Sigmoid colon (tissue), 7 donors: ENCODE results near the gene RSF1. TPM values are rescaled to one million over a fixed set of nuclear protein-coding genes. Genes with fewer than 3 reads are reported as not detected.

Source experiments
- DNase-seq: peaks from one replicate; pipeline ENCODE4 v3.0.0-alpha.2; 2019
- H3K27ac ChIP-seq, 4 donors: fragments of 200-600 bp; sonication (generic); one replicate each; pipeline ENCODE4 v1.5.1; 2016 to 2019; ENCODE audit warnings: mild to moderate bottlenecking in 1 of 4
- H3K27me3 ChIP-seq, 3 donors: fragments of 200-600 bp; sonication (generic); one replicate each; pipeline ENCODE4 v1.5.1; 2019; ENCODE audit warnings: mild to moderate bottlenecking in 1 of 3
- H3K36me3 ChIP-seq, 4 donors: fragments of 200-600 bp; sonication (generic); one replicate each; pipeline ENCODE4 v1.5.1; 2016 to 2019
- H3K4me1 ChIP-seq, 4 donors: fragments of 200-600 bp; sonication (generic); one replicate each; pipeline ENCODE4 v1.5.1; 2017 to 2019
- H3K4me3 ChIP-seq, 4 donors: fragments of 200-600 bp; sonication (generic); one replicate each; pipeline ENCODE4 v1.5.1; 2017 to 2019; ENCODE audit warnings: mild to moderate bottlenecking in 2 of 4, moderate library complexity in 1 of 4
- H3K9me3 ChIP-seq, 4 donors: fragments of 200-600 bp in 3 of 4; sonication (generic) in 3 of 4; one replicate each; pipeline versions ENCODE4 v1.5.1 to v1.6.1; 2013 to 2019
- EP300 ChIP-seq, 4 donors: sonication (generic); formaldehyde crosslinking; IDR thresholded peaks; one replicate each; pipeline ENCODE4 v1.6.1; 2017; ENCODE audit warnings: antibody characterized with exemption in 4 of 4
- POLR2A ChIP-seq, 2 donors: fragments of 450-650 bp; IDR thresholded peaks; one replicate each; pipeline ENCODE4 v1.6.1; 2016; ENCODE audit warnings: antibody characterized with exemption in 2 of 2, mild to moderate bottlenecking in 2 of 2, moderate library complexity in 2 of 2
- POLR2AphosphoS5 ChIP-seq, 4 donors: sonication (generic); formaldehyde crosslinking; IDR thresholded peaks; one replicate each; pipeline ENCODE4 v1.6.1; 2017; ENCODE audit warnings: antibody characterized with exemption in 4 of 4
- WGBS, 2 donors: extraction: QIAGEN DNeasy Blood & Tissue Kit; methylation state at CpG; one replicate each; pipeline ENCODE4 v1.1.7; 2013; 5-methylcytosine and 5-hydroxymethylcytosine counted together
- intact Hi-C: fragments of 100-400 bp; cut with DNase I; formaldehyde crosslinking; loops from one replicate; pipeline ENCODE4 v1.15.1; 2023
- polyA plus RNA-seq, 3 donors: library from polyadenylated mRNA; stranded (reverse); fragments of 200-250 nt; gene quantifications; one replicate each; pipeline ENCODE4 v1.2.3, GENCODE V29; 2013
- total RNA-seq, 4 donors: library from RNA; depleted of rRNA; stranded (reverse); fragments of >200 nt; gene quantifications; one replicate each; pipeline ENCODE4 v1.1.0, GENCODE V29; 2016
- TF ChIP-seq, protein P1 (sequence below), 4 experiments: fragments of 450-650 bp in 3 of 4; fragments of 200-600 bp in 1 of 4; IDR thresholded peaks; one replicate each; pipeline ENCODE4 v1.5.1; 2016 to 2019; ENCODE audit warnings: antibody characterized with exemption in 4 of 4, mild to moderate bottlenecking in 3 of 4, moderate library complexity in 2 of 4
- donor health status: healthy with polysubstance abuse.
- donor health status: Bipolar disorder and iron deficiency.
- donor health status: healthy.

The RSF1 gene
- total and polyA plus RNA-seq, 7 donors = 9.6 to 90.7 (median 61.5) TPM

DNA sequence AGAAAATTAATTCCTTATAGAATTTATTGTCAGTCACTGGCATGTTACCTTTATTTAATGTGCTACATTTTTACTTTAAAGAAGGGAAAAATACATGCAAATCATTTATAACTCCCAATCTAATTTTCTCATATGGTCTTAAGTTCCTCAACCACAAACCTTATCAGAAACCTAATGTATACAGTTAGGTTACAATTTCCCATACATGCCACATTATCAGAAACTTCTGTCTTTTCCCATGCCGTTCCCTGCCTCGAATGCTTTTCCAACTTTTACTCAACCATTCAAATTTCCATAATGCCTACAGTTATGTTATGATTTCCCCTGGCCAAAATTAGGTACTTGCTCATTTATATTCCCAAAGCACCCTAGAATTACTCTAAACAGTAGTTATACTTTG is 13.5 kb downstream of the RSF1 start:
- peaks cover 0 to 12% (median 0%) of the 10 kb centered on the region in 4 donors for H3K4me1 ChIP-seq
- intact Hi-C loops = no loop called here
- TF ChIP-seq, protein P1, sequence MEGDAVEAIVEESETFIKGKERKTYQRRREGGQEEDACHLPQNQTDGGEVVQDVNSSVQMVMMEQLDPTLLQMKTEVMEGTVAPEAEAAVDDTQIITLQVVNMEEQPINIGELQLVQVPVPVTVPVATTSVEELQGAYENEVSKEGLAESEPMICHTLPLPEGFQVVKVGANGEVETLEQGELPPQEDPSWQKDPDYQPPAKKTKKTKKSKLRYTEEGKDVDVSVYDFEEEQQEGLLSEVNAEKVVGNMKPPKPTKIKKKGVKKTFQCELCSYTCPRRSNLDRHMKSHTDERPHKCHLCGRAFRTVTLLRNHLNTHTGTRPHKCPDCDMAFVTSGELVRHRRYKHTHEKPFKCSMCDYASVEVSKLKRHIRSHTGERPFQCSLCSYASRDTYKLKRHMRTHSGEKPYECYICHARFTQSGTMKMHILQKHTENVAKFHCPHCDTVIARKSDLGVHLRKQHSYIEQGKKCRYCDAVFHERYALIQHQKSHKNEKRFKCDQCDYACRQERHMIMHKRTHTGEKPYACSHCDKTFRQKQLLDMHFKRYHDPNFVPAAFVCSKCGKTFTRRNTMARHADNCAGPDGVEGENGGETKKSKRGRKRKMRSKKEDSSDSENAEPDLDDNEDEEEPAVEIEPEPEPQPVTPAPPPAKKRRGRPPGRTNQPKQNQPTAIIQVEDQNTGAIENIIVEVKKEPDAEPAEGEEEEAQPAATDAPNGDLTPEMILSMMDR (IDR thresholded peaks at IDR 0.05) = no peak
- TF ChIP-seq POLR2A (IDR thresholded peaks at IDR 0.05) = no peak
- no peak for TF ChIP-seq EP300 (IDR thresholded peaks at IDR 0.05)
- TF ChIP-seq POLR2AphosphoS5 (IDR thresholded peaks at IDR 0.05) = no peak
- H3K27ac ChIP-seq = no peak overlapping the region
- no peaks in the 10 kb centered on the region for H3K36me3 ChIP-seq
- 87 to 88% methylated on average over 2 of the region's 2 CpGs for WGBS, 2 donors
- no peak for DNase-seq
- H3K4me3 ChIP-seq = no peak overlapping the region
- H3K9me3 ChIP-seq = no peaks in the 10 kb centered on the region
- no peaks in the 10 kb centered on the region for H3K27me3 ChIP-seq

DNA sequence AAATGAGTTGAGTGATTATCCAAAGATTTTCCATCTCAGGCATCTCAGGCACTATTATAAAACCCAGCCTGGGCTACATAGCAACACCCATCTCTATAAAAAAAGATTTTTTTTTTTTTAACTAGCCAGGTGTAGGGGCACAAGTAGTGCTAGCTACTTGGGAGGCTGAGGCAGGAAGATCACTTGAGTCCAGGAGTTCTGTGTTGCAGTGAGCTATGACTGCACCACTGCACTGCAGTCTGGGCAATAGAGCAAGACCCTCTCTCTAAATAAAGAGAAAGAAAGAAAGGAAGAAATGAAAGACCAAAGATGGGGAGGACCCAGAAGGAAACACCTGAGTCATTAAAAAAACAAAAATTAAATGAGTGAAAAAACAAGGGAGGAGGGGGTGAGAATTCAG is 14.1 kb downstream of the RSF1 start:
- Histone ChIP-seq H3K4me3 (no peak overlapping the region), H3K4me1 (peaks cover 0 to 16% (median 1%) of the 10 kb centered on the region in 4 donors), H3K27me3 (no peaks in the 10 kb centered on the region), H3K27ac (no peak overlapping the region), H3K36me3 (no peaks in the 10 kb centered on the region), H3K9me3 (no peaks in the 10 kb centered on the region)
- no peak for DNase-seq
- TF ChIP-seq POLR2A (IDR thresholded peaks at IDR 0.05) = no peak
- no peak for TF ChIP-seq POLR2AphosphoS5 (IDR thresholded peaks at IDR 0.05)
- no peak for TF ChIP-seq EP300 (IDR thresholded peaks at IDR 0.05)
- intact Hi-C loops = no loop called here

- no peak overlapping the region for H3K4me3 ChIP-seq
- 38 to 74% methylated on average over 3 of the region's 3 CpGs for WGBS, 2 donors
- no peaks in the 10 kb centered on the region for H3K27me3 ChIP-seq
- no peaks in the 10 kb centered on the region for H3K36me3 ChIP-seq
- no peak overlapping the region for H3K27ac ChIP-seq
- no peaks in the 10 kb centered on the region for H3K9me3 ChIP-seq
- intact Hi-C loops = no loop called here
- peaks cover 0 to 25% (median 14%) of the 10 kb centered on the region in 4 donors for H3K4me1 ChIP-seq
- TF ChIP-seq, protein P1 (IDR thresholded peaks at IDR 0.05) = no peak
- TF ChIP-seq POLR2AphosphoS5 (IDR thresholded peaks at IDR 0.05) = no peak
- TF ChIP-seq EP300 (IDR thresholded peaks at IDR 0.05) = no peak
- no peak for TF ChIP-seq POLR2A (IDR thresholded peaks at IDR 0.05)
- no peak for DNase-seq
Measured at GRCh38 chr11:77801477-77801876, 19.0 kb downstream of the RSF1 start.

GRCh38 chr11:77800449-77800848 is 20.1 kb downstream of the RSF1 start:
- Histone ChIP-seq H3K4me3 (no peak overlapping the region), H3K27ac (no peak overlapping the region), H3K27me3 (no peaks in the 10 kb centered on the region), H3K4me1 (peaks cover 0 to 29% (median 17%) of the 10 kb centered on the region in 4 donors), H3K9me3 (no peaks in the 10 kb centered on the region), H3K36me3 (no peaks in the 10 kb centered on the region)
- DNase-seq = no peak
- intact Hi-C loops = no loop called here
- TF ChIP-seq POLR2AphosphoS5 (IDR thresholded peaks at IDR 0.05) (no peak), POLR2A (IDR thresholded peaks at IDR 0.05) (no peak), EP300 (IDR thresholded peaks at IDR 0.05) (no peak)
- TF ChIP-seq, protein P1 (IDR thresholded peaks at IDR 0.05) = no peak

DNA sequence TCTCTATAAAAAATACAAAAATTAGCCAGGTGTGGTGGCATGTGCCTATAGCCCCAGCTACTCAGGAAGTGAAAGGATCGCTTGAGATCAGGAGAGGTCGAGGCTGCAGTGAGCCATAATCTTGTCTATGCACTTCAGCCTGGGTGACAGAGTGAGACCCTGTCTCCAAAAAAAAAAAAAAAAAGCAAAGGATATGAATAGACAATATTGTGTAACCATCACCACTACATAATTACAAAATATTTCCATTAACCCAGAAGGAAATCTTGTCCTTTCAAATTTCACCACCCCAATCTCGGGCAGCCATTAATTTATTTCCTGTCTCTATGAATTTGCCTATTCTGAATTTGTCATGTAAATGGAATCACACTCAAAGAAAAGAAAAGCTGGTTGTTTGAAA is 21.2 kb downstream of the RSF1 start:
- Histone ChIP-seq H3K27ac (no peak overlapping the region), H3K4me3 (no peak overlapping the region), H3K4me1 (peaks cover 0 to 31% (median 14%) of the 10 kb centered on the region in 4 donors), H3K36me3 (no peaks in the 10 kb centered on the region), H3K9me3 (no peaks in the 10 kb centered on the region), H3K27me3 (no peaks in the 10 kb centered on the region)
- intact Hi-C loops = no loop called here
- 71 to 83% methylated on average over 3 of the region's 3 CpGs for WGBS, 2 donors
- DNase-seq = no peak
- TF ChIP-seq EP300 (IDR thresholded peaks at IDR 0.05) (no peak), POLR2A (IDR thresholded peaks at IDR 0.05) (no peak)

GRCh38 chr11:77793972-77794371 is 26.6 kb downstream of the RSF1 start:
- Histone ChIP-seq H3K27ac (no peak overlapping the region), H3K36me3 (no peaks in the 10 kb centered on the region), H3K9me3 (no peaks in the 10 kb centered on the region), H3K4me1 (peaks cover 0 to 16% (median 4%) of the 10 kb centered on the region in 4 donors), H3K27me3 (no peaks in the 10 kb centered on the region), H3K4me3 (no peak overlapping the region)
- 94 to 99% methylated on average over 2 of the region's 2 CpGs for WGBS, 2 donors
- intact Hi-C loops = no loop called here
- TF ChIP-seq POLR2AphosphoS5 (IDR thresholded peaks at IDR 0.05) (no peak), POLR2A (IDR thresholded peaks at IDR 0.05) (no peak), EP300 (IDR thresholded peaks at IDR 0.05) (no peak)
- TF ChIP-seq, protein P1 (IDR thresholded peaks at IDR 0.05) = no peak
- no peak for DNase-seq
